Raji (cell line): Measurements from ENCODE around the gene NXPH4.

ENCODE experiments used
- POLR2A ChIP-seq: IDR thresholded peaks from 2 replicates; pipeline ENCODE4 v1.6.1; 2011; ENCODE audit warnings: low read depth, low read length, control low read depth; ENCODE audit not compliant: insufficient read depth

The NXPH4 gene

DNA sequence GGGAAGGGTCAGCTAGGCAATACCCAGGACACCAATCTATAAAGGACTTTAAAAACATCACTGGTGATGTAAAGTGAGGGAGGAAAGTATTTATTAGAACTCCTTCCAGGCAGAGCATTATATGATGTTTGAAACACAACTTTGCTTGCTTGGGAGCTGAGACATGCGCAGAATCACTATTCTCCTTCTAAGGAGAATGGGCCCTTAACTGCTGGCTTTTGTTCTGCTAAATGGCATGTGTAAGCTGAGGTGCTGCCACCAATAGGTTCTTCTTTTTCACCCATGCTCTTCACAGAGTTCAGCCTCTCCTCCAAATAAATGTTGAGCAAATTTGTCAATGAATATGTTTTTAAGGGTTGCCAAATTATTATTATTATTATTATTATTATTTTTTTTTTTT is 30.4 kb downstream of the NXPH4 start:
- TF ChIP-seq POLR2A: no peak

DNA sequence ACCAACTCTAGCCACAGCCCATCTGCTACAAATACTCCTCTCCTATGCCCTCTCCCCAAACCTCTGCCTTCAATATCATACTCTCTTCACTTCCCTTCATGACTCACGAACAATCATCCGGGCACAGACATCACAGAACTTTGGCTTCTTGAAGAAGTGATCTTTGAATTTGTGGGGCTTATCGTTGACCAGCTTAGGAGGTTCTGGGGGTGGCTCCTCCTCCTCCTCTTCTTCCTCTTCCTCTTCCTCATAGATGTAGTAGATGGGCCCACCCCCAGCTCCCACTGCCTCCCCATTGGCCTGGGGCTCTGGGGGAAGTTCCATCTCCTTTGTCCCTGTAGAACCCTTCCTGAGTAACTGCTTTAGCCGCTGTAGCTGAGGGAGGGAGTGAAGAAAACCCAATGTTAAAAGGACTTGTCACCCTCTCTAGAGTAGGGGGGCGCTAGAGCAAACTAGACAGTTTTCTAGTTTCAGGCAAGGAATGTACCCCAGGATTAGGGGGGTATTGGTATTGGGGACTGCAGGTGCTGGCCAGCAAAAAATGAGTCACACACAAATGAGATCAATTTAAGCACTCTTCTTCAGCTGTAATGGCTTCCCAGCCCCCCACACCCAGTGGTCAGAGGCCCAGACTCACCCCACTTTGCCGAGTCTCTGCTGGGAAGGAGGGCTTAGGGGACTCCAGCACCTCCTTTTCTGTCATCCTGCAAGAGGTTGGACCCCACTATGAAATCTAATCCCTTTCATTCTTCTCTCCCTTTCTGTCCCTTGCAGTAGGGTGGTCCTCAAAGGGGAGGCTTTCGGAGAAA is 32.5 kb downstream of the NXPH4 start:
- peak; percentile 31; the same call in 1 of the 2 replicates for TF ChIP-seq POLR2A

DNA sequence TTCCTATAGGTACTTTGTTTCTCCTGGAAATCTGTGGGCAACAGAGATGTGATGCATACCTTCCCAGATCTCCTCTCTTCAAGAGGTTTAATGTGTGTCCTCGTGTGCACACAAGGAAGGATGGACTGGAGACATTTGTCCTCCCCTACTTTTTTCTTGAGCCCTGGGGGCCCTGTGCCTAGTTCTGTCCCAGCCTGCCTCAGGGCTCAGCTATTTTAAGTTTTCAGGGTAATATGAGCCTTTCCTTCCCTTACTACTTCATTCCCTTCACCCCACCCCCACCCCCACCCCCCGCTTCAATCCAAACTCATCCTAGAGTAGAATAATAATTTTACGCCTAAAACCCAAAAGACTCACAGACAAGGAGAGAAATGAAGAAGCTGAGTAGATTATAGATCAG is 33.9 kb downstream of the NXPH4 start:
- no peak for TF ChIP-seq POLR2A

DNA sequence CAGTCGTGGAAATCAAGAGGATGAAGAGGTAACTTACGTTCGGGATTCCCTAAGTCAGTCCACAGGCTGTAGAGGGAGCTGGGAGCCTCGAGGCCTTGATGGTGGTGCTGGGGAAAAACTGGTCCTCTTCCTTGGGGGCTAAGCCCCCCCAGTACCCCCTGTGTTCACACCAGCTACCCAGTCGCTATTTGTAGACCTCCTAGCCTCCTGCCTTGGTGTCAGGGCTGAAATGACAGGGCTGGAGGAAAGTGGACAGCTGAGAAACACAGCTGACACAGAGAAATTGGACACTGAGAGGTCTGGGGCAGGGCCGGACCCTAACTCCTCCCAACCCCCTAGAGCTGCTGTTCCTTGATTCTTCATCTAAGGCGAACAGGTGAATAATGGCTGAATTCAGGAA is 34.4 kb downstream of the NXPH4 start, which contains the start of gene STAC3:
Gene STAC3 (minus strand): TSS at position 232 of the 400 bp plus-strand sequence. CDS start 1,551 bp downstream, outside the sequence.
- no peak for TF ChIP-seq POLR2A

GRCh38 chr12:57254506-57255280 is 38.1 kb downstream of the NXPH4 start:
- no peak for TF ChIP-seq POLR2A

DNA sequence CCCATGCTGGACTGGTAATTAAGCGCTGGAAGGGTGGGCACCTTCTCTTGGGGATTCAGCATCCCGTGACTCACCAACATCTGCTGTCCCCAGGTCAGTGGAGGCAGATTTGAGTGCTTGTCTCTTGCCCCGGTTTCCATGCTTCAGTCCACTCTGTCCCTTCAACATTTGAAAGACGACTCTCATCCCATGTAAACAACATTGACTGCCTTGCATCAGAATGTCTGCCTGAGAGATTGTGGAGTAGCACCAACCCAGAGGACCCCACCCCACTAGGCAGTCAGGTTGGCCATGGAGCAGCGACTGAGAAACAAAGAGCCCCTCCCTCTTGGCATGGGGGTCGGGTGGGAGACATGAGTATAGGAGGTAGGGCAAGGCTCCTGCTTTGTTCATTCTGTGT is 39.3 kb downstream of the NXPH4 start:
- no peak for TF ChIP-seq POLR2A

GRCh38 chr12:57258977-57259970 is 42.7 kb downstream of the NXPH4 start:
- TF ChIP-seq POLR2A: no peak

- TF ChIP-seq POLR2A: no peak
Observed at GRCh38 chr12:57260366-57260765, 43.8 kb downstream of the NXPH4 start.

GRCh38 chr12:57261428-57261865 is 44.9 kb downstream of the NXPH4 start:
- TF ChIP-seq POLR2A: no peak

- TF ChIP-seq POLR2A: no peak
Observed at GRCh38 chr12:57262126-57262822, 45.7 kb downstream of the NXPH4 start.

DNA sequence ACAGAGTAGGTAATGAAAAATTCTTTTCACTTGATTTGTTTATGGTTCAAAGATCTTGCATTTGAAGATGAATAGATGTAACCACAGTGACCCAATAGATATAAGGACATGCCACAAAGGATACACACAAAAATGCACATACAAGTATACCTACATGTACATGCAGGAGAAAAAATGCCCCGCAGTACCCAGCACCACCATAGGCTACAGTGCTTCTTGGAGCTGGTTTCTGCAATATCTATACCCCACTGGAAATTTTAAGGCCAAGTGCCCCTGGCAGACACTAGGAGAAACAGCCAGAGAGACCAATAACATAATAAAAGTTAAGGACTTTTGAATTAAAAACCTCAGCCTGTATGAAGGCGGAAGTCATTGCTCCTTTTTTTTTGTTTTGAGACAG is 46.5 kb downstream of the NXPH4 start:
- no peak for TF ChIP-seq POLR2A

DNA sequence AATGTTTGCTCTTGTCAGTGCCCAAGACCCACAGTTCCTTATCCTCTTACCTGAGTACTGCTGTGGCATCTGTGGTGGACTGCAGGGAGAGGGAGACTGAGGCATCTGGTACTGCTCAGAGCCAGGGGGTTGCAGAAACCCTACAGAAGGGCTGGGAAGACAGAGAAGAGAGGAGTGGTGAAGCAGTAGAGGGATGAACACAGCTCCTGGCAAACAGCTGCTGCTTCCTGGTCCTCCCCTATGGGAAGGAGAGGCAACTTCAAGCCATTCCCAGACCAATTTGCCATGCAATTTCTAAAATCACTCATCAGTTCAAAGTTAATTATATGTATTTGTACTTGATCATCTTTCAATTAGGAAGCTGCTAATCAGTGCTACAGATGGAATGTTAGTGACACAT is 50.1 kb downstream of the NXPH4 start:
- no peak for TF ChIP-seq POLR2A

DNA sequence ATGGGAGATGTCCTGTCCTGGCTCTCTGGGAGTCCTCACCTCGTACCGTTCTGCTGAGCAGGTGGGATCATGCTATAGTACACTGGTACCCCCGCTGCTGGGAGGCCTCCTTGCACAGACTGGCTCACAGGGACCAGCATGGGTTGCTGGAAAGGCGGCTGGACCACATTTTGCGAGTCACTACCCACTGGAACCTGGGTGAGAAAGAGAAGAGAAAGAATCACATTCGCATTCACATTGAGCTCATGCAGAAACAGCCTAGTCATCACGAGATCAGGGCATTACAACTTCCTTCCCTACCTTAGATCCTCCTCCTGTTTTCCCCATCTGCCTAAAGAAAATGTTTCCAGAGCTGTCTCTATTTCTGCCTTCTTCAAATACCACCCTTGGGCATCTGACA is 51.7 kb downstream of the NXPH4 start:
- no peak for TF ChIP-seq POLR2A

DNA sequence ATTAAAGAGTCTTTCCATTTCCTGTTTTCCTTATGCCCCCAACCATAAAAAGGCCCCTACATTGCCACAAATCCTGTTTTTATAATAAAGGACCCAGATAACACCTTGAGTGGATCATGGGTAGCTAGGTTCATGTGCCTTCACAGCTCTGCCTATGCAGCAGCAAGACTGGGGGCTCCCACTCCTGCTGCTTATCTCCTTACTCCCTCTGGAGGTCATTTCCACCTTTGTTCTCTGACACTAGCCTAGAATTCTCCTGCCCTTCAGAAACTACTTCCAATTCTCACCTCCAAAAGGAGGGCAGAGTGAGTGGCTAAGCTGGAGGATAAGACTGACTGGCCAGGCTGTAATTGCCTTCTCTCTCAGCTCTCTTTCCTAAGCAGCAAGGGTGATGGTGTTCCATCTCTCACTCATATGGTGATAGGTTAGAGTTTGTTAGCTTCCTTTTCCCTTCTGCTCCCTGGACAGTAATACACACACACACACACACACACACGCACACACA is 54.4 kb downstream of the NXPH4 start:
- no peak for TF ChIP-seq POLR2A

DNA sequence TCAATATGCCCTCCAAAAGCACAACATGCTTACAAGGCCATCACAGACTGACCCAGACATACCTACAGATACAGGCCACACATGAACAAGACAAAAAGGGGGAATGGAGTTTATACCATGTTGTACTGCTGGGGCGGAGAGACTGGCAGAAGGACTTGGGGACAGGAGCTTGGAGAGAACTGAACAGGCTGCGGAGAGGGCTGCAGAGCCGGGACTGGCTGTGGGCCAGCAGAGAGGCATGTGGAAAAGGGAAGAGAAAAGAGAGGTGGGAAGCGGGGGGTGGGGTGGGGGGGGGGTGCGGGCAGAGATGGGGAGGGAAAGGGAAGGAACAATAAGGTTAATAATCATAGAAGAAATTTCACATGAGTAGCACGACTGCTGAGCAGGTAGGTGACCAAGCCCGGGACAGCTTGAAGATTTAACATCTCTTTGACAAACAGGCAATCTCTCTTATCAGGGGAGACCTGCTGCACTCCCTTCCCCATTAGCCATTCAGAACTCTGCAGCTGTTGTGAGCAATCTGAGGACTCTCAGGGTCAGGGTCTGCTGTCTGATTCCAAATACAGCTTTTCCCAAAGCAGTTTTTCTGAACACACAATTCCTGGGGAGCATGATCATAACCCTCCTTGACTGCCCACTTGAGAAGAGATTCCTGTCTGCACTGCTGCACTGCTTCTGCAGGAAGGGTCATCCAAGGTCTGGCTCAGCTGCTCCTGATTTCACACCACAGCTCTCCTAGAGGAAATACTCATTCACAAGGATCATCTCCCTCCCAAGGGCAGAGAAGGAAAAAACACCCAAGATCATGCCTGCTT is 56.0 kb downstream of the NXPH4 start:
- no peak for TF ChIP-seq POLR2A
